ENCODE measurements around the gene PTPRG. TPM values are rescaled to one million over a fixed set of nuclear protein-coding genes. Genes with fewer than 3 reads are reported as not detected.

Gene PTPRG
- total and polyA plus RNA-seq, 2 experiments from 2014 or later = 24.4 to 131 TPM

- no peak for TF ChIP-seq NANOG (IDR thresholded peaks at IDR 0.05; ENCODE audit: borderline replicate concordance)
- no peak for TF ChIP-seq ZNF114 (CRISPR knock-in tag; IDR thresholded peaks at IDR 0.05)
- TF ChIP-seq ETS1 (IDR thresholded peaks at IDR 0.05) = no peak
- no peak for TF ChIP-seq CREB1 (CRISPR knock-in tag; IDR thresholded peaks at IDR 0.05; ENCODE audit: low read depth)
- no peak for TF ChIP-seq JUNB (IDR thresholded peaks at IDR 0.05; ENCODE audit: unreplicated experiment)
- no peak for TF ChIP-seq POLR2AphosphoS5 (IDR thresholded peaks at IDR 0.05; ENCODE audit: low read depth)
- no peak for TF ChIP-seq STAT1 (IDR thresholded peaks at IDR 0.05; ENCODE audit: unreplicated experiment)
- TF ChIP-seq ZNF462 (CRISPR knock-in tag; IDR thresholded peaks at IDR 0.05) = no peak
- no peak for TF ChIP-seq EZH2 (IDR thresholded peaks at IDR 0.05; ENCODE audit: low read depth, unreplicated experiment)
- no peak for TF ChIP-seq CTCF (conservative IDR thresholded peaks at IDR 0.05; ENCODE audit: low read depth in 2 of 2)
- no peak for TF ChIP-seq EZH2phosphoT487 (IDR thresholded peaks at IDR 0.05; ENCODE audit: unreplicated experiment)
- TF ChIP-seq ZNF331 (CRISPR knock-in tag; IDR thresholded peaks at IDR 0.05; ENCODE audit: low read depth) = no peak
- TF ChIP-seq REST (IDR thresholded peaks at IDR 0.05; ENCODE audit: unreplicated experiment) = no peak
- Histone ChIP-seq H2AFZ (no peak overlapping the region), H3K79me2 (replicated peaks; ENCODE audit: insufficient read depth) (peaks cover 85% of the 10 kb centered on the region), H3F3A (replicated peaks; ENCODE audit: low read depth) (no peaks in the 10 kb centered on the region), H3K27me3 (ENCODE audit: insufficient read depth) (no peaks in the 10 kb centered on the region), H3K4me1 (ENCODE audit: insufficient read depth) (peaks cover 45% of the 10 kb centered on the region), H3K4me2 (no peak overlapping the region), H3K36me3 (ENCODE audit: insufficient read depth) (0 out of 2 replicates have a peak, but pooled peaks cover 5% of the 10 kb centered on the region), H3K4me3 (no peak overlapping the region), H3K9me2 (ENCODE audit: insufficient read depth) (peaks cover 9% of the 10 kb centered on the region; the same call in 1 of the 2 replicates), H4K20me1 (replicated peaks; ENCODE audit: insufficient read depth) (peaks cover 10% of the 10 kb centered on the region; the same call in 1 of the 2 replicates), H3K27ac (ENCODE audit: low read depth) (no peak overlapping the region)
- peaks cover 7% of the 10 kb centered on the region; the same call in 1 of the 3 replicates for H3K9me3 Mint-ChIP-seq
- no peak overlapping the region for H3K27ac Mint-ChIP-seq
- H3K27me3 Mint-ChIP-seq (ENCODE audit: insufficient read depth, low read depth, poor library complexity) = peaks cover 6% of the 10 kb centered on the region
- peaks cover 73% of the 10 kb centered on the region for H3K4me1 Mint-ChIP-seq
- ATAC-seq (no peak), DNase-seq (ENCODE audit: low spot score) (no peak)
- H3K36me3 Mint-ChIP-seq (ENCODE audit: low read depth) = peaks cover 14% of the 10 kb centered on the region; the same call in 2 of the 3 replicates
- H3K4me3 Mint-ChIP-seq = no peak overlapping the region
These were observed 302.2 kb downstream of the PTPRG start for GRCh38 chr3:61863579-61863978.

All from GM23338 (cell line).